Middle frontal gyrus (tissue), 1 donor: Measurements from ENCODE around the gene RSRC2.

Experiments used
- DNase-seq: peaks from one replicate; pipeline ENCODE4 v3.0.0-alpha.2; 2015; ENCODE audit warnings: low spot score; ENCODE audit errors: extremely low spot score

Gene RSRC2

GRCh38 chr12:122454250-122454721 is 72.5 kb downstream of the RSRC2 start:
- DNase-seq, result no peak
